AG08395 (cell line): Measurements from ENCODE around the gene LRP5.

ENCODE experiments used
- DNase-seq: peaks from one replicate; pipeline ENCODE4 v3.0.0; 2012; ENCODE audit warnings: mixed read lengths, low spot score

Gene LRP5

DNA sequence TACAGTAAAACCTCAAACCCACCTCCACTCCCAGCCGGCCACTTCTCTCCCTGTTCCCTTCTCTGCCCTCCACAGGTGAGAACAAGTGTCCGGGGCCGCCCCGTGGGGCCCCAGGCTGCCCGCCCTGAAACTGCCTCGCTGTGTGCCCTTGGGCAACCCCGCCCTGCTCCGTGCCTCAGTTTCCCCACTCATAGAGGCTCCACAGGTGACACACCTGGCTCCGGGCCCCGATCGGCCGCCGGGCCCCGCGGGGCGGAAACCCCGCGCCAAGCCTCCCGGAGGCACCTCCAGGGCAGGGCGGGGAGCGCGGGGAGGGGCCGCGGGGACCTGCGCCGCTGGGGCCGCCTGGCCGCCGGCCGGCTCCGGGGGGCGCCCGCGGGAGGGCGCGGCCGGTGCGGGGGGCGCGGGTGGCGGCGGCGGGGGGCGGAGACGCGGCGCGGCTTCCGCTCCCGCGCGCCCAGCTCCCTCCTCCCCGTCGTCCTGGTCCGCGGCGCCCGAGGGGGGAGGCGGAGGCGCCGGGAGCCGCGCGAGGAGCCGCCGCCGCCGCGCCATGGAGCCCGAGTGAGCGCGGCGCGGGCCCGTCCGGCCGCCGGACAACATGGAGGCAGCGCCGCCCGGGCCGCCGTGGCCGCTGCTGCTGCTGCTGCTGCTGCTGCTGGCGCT is at the start of gene LRP5:
LRP5 (plus strand) TSS at position 475 of the 663 bp plus-strand sequence; CDS start at position 599, 124 bp downstream.
- DNase-seq = peak; percentile 62

DNA sequence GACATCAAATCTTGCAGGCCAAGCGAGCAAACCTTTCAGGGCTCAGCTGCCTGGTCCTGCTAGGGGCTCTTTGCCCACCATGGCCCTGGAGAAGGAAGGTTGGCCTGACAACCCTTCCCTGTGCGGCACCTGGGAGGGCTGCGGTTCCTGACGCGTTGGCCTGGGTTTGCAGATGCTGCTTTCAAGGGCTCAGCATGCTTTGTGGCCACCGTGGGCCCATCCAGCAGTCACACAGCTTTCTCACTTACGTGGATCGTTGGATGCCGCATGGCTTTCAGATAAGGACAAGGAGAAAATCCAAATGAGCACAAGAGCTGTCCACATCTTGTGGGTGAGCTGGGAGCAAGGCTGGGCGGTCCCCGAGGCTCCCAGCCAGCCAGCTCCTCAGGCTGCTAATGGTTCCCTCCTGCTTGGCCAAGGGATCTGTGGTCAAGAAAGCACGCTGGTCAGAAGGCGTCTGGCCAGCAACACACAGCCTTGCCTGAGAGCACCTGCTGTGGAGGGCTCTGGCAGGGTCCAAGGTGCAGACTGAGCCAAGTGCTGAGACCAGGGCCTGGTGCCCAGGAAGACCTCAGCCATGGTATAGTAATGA is 48.9 kb upstream of the LRP5 start:
- peak; percentile 46 for DNase-seq

DNA sequence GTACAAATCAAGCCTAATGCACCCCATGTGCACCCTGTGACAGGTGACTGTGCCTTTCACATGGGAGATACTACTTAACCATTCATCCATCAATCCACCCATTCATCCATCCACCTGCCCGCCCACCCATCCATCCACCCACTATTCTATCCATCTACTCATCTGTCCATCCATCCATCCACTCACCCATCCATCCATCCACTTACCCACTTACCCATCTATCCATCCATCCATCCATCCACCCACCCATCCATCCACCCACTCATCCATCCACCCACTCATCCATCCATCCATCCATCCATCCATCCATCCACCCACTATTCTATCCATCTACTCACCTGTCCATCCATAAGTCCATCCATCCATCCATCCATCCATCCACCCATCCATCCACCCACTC is 48.1 kb upstream of the LRP5 start:
- DNase-seq = no peak

DNA sequence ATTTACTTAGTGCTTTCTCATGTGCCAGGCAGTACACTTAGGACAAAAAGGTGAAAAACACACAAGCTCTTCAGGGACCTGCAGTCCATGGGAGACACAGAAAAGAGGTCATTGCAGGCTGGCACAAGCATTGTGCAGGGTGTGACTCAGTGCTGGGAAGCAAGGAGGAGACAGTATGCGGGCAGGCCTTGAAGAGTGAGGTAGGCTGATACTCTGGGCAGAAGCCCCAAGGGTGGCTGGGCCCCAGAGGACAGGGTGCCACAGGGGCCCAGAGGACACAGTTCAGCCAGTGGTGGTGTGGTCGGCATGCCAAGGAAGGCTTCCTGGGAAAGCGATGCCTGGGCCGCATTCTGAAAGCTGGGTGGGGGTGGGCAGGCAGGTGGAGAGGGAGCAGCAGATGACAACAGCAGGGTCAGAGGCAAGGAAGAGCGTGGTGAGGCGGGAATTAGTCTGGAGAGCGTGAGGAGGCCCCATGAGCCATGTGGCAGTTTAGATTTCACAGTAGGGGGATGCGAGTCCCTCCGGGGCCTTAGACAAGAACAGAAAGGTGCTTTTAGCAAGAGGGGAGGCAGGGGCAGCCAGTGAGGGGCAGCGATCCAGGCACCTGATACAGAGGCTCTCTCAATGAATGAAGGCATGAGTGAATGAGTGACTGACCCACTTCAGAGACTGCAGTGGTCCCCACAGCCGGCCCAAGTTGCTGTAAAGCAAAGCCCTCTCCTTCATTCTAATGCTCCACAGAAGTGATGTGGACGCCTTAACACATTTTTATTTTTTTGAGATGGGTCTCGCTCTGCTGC is 47.5 kb upstream of the LRP5 start:
- DNase-seq = no peak

DNA sequence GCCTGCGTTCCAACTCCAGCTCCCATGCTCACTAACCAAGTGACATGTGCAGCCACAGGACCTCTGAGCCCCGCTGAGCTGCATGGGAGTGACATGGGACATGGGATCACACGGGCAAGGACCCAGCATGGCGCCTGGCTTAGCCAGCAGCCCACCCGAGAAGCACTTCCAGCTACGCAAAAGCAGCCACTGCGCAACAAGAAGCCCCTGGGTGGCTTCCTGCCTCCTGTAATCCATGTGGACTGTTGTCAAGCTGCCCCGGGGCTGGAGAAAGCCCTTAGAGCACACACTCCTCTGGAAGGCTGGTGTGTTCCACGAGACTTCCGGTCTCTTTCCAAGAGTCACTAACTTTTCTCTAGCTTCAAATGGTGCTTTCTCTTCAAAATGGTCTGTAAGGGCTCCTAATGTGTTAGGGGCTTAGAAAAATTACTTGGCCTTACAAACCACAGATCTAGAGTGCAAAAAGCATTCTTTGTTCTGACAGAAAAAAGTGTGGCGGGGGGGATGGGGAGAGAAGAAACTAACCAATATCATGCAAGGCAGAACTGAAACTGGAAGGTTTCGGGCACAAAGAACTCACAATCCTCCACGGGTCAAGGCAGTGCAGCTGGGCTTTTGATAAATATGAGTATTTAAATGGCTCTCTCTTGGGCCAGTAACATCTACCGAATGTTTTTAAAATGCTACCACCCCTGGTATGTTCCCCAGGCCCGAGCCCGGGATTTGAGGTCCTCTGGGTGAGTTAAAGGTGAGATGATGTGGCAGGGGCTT is 46.1 kb upstream of the LRP5 start:
- DNase-seq = no peak

DNA sequence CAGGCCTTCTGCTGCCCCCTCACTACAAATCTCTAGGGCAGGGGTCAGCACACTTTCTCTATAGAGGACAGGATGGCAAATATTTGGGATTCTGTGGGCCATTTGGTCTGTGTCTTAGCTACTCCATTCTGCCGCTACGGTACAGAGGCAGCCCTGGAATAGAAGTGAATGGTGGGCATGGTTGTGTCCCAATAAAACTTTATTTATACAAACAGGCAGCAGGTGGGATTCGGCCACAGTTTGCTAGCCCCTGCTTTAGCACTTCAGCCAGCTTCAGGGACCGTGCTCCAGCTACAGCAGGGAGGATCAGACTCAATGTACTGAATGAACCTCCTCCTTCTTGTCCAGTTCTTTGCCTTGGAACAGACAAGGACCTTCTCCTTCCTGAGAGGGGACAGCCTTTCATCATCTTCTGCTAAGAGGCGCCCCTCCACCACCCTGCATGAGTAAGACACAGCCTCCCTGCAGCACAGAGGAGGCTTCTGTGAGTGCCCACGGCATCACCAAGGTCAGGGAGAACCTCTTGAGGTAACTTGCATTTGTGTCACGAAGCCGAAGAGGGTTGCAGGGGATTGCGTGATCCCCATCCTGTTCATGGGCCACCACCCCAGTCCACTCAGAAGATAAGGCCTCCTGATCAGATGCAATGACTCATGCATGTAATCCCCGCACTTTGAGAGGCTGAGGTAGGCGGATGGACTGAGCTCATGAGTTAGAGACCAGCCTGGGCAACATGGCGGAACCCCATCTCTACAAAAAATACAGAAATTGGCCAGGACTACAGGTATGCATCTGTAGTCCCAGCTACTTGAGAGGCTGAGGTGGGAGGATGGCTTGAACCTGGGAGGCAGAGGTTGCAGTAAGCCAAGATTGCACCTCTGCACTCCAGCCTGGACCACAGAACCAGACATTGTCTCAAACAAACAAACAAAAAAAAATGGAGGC is 45.2 kb upstream of the LRP5 start:
- DNase-seq = no peak

DNA sequence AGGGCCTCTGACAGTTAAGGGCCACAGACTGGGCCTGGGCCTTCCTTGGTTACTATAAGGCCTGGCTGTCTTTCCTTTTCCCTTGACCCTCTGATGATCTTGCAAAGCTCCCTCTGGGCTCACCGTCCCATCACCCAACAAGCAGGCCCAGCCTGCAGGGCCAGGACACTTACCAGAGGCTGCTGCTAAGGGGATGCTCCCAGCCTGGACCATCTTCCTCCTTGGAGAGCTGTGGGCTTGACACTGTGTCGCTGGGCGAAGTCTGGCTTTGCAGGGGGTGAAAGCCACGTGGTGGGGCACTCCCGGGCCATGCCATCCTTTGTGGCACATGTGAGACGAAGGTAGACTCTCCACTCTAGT is 44.5 kb upstream of the LRP5 start:
- DNase-seq = no peak

DNA sequence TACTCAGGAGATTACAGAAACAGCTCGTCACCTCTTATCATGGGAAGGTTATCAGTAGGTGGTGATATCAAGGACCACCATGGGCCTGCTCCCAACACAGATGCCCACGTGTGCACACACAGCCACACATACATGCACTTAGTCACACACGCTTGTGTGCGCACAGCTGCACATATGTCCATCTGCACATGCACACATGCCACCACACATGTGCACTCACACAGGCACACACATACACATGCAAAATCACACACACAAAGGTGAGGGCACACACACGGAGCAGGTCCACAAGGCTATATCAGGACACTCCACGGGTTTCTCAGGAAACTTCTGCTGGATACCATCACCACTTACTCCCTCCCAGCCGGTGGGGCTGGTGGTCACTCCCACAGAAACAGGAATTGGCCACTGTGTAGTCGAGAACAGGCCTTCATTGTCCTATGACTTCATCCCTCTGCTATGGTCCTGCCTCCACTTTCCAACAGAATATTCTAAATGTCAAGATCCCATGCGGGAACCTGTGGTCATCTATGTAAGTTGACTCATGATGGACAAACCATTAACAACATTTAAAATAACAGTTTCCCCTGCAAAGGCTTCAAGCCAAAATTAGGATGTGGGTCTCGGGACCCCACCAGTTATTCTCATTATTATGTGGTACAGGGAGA is 42.8 kb upstream of the LRP5 start:
- DNase-seq = peak; percentile 77

DNA sequence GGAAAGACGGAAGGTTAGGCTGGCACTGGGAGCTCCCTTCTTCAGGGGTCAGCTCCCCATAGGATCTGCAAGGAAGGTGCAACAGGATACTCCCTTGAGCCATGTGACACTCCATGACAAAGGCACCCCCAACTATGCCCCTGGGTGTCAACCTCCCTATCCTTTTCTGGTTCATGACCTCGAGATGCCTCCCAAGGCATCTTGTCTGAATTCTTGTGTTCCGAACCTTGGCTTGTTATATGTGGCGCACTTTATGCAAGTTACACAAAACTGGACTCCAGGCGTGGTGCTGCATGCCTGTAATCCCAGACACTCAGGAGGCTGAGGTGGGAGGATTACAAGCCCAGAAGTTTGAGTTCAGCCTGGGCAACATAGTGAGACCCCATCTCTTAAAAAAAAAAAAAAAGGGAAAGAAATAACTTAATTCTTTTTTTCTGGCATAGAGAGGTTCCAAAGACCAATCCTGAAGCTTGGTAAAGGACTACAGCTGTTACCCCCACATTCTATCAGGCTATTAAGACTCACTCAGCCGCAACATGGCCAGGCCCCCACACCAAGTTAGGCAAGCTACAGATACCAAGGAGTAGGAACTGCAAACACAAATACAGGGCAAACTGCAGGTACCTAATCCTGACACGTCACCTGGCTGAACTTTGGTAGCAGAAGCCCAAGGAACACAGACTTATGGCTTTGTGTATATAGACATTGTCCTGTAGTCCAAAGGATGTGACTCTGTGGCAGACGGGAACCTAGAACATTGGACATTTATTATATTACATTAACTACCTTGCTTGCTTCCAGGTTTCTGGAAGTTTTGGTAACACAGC is 42.0 kb upstream of the LRP5 start:
- no peak for DNase-seq

DNA sequence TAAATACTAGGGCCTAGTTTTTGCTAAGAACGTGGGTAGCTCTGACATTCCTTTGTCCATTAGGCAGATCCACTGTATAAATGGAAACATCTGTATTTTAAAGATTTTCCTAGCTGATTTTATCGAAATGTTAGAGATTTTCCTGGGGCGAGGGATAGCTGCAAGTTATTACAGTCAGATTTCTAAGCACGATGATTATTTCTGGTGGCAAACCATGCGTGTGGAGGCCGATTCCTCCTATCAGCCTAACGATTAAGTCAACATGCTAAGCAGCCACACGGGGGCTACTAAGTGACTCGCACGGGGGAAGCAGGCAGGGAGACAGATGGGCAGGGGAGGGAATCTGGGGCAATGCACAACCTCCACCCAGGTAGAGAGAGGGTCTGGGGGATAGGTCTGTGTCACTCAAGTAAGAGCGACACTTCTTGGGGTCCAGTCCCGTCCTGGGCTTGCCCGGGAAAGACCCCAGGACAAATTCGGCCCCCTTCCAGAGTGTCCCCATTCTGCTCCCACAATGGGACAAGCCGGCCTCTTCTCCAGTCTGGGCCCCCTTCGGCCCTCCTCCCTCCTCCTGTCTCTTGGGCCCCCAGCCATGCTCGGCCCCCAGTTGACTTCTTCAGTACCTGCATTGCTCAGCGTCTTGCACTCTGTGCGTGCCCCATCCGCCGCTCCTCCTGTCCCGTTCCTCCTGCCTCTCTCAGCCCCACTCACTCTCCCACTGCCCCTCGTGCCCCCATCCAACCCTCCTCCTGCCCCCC is 41.2 kb upstream of the LRP5 start:
- DNase-seq = peak; percentile 86

DNA sequence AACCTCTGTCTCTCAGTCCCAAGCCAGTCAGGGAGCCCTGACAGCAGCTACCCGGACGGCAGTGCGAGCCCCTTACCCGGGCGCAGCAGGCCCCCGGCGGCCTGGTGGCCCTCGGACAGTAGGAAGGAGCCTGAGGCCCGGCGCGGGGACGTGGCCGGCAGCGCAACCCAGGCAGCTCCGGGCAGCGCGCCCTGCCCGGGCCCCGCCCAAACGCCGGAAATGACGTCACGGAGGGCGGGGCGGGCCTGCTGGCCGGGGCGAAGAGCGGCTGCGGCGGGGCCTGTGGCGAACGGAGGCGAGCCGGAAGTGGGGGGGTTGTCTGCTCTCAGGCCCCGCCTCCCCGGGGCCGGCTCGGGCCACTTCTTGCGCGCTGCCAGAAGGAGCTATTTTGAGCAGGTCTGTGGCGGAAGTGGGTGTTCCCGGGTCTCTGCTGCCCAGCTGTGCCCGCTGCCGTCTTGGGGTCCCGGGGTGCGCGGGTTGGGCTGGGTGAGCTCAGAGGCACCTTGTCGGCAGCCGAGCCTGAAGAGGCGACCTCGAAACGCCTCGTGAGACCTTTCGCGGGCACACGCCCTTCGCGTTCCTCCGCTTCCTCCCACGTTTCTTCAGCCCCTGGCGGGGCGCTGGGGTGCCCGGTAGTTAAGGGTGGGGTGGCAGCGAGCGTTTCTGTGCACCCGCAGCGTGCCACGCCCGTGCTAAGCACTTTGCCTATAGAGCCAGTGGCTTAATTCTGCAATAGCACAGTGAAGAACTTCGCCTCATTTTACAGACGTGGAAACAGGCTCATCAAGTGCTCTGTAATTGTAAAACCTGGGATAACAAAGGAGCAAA is 40.4 kb upstream of the LRP5 start, which contains the start of gene C11orf24:
C11orf24 (minus strand) TSS at position 193 of the 828 bp plus-strand sequence. CDS start 8,206 bp downstream, outside the sequence.
- peak; percentile 99 for DNase-seq

DNA sequence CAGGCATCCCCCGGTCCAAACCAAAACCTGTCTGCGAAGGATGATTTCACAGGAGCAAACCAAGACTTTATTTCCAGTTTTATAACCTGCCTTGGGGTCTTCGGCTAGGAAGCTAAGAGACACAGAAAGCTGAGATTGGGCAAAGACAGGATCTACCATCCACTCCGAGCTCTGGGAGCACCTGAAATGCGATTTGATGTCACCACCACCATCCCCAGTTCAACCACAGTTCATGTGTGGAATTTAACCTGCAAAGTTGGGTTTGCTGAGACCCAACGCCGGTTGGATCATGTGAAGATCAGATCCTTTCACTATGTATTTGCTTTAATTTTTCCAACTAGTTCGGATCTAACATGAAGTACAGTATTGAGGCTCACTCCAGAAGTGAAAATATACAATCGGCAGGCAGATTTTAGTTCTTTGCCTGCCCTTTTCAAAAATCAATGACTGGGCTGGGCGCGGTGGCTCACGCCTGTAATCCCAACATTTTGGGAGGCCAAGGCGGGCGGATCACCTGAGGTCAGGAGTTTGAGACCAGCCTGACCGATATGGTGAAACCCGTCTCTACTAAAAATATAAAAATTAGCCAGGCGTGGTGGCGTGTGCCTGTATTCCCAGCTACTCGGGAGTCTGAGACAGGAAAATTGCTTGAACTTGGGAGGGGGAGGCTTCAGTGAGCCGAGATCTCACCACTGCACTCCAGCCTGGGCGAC is 39.2 kb upstream of the LRP5 start:
- DNase-seq = no peak

DNA sequence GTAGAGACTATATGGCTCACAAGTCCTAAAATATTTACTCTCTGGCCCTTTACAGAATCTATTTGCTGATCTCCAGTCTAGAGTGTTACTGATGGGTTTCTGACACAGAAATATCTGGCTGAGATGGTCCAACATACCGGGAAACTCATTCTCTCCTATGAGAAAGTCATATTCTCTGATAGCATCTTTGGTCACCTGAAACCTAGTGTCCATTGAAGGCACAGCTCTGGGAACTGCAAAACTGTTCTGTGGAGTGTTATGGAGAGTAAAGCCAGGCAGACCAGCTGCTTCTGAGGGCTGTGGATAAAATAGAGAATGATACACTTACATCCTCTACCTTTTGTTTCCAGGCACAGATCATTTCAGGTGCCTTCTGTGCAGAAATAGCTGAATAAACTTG is 38.1 kb upstream of the LRP5 start:
- no peak for DNase-seq

DNA sequence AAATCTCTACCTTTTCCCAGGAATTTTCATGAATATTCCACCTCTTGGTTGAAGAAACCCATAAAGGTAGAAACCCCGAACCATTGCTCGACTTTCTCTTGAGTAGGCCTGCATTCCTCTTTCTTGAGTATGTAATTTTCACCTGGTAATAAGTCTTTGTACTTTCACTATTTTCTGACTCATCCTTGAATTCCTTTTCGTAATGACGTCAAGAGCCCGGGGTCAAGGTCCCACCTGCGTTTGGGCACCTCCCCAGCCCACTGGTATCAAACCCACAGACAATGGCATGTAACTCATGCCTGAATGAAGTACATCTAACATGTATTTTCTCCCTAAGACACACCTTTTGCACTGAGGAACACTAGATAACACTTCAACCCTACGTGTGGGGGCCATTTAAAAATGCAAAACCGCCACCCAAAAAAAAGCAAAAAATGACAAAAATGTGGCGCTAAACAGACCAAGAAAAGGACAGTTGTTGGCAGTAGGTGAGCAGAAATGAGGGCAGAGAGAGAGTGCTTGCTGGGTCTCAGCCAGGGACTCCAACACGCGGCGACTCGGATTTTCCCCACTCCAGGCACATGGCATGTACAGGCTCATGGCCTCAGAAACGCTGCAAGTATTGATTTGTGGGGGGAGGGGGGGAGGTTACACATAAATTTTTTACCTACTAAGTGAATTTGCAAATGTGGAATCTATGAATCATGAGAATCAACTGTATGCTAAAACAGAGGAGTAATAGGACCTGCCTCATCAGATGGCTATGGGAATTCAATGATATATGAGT is 36.5 kb upstream of the LRP5 start:
- DNase-seq = no peak

DNA sequence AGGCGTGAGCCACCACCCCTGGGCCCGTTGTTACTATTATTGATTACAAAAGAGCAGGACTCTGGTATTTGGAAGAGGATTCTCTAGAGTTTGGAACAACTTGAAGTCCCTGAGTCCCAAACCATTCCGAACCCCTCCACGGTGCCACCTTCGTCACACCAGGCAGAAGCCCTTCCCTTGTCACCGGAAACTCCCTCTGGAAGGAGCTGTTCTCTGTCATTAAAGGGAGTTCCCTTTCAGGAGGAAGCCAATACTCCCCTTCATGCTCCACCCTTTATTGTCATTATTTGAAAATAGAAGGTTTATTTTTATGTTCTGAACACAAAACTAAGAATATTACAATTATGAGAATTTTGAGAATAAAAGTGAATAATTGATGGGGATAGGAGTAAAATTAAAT is 35.5 kb upstream of the LRP5 start:
- no peak for DNase-seq

DNA sequence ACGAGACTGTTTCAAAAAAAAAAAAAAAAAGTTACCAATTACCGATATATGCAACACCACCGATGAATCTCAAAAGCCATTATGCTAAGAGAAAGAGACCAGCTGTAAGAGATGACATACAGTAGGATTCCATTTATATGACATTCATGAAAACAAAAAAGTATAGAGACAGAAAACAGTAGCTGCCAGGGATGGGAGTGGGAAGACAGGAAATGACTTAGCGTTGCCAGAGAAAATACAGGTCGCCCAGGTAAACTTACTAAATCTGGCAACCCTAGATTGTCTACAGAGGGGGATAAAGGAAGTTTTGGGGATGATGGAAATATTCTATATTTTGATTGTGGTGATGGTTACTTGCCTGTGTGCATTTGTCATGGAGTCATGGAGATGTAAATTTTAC is 32.7 kb upstream of the LRP5 start:
- no peak for DNase-seq
